Left lung (tissue), 10 donors: ENCODE data around the gene WDR44. TPM values are rescaled to one million over a fixed set of nuclear protein-coding genes. Genes with fewer than 3 reads are reported as not detected.
"Not testable (repeated sequence)": the region's sequence is repeated elsewhere in the genome, so short reads cannot be mapped to it uniquely, and the experiment has no call there.

Experiments
- ATAC-seq: fragments of 200-7000 bp; cut with Tn5 transposase; one replicate; pipeline ENCODE4 v1.9.1; 2020; ENCODE audit warnings: moderate library complexity
- DNase-seq, 4 donors: peaks; one replicate each; pipeline ENCODE4 v3.0.0-alpha.2; 2013 to 2020
- H3K27ac ChIP-seq, 2 donors: fragments of 200-600 bp; sonication (generic) in 1 of 2; one replicate each; pipeline versions ENCODE4 v1.5.0 to v1.8.0; 2020 to 2021
- H3K27me3 ChIP-seq, 2 donors: fragments of 200-600 bp; sonication (generic) in 1 of 2; one replicate each; pipeline versions ENCODE4 v1.5.0 to v1.8.0; 2020 to 2021
- H3K36me3 ChIP-seq, 2 donors: fragments of 200-600 bp; sonication (generic) in 1 of 2; one replicate each; pipeline versions ENCODE4 v1.5.0 to v1.8.0; 2020 to 2021
- H3K4me1 ChIP-seq, 2 donors: fragments of 200-600 bp; one replicate each; pipeline ENCODE4 v1.8.0; 2021
- H3K4me3 ChIP-seq, 2 donors: fragments of 200-600 bp; sonication (generic) in 1 of 2; one replicate each; pipeline versions ENCODE4 v1.5.0 to v1.8.0; 2020 to 2021; ENCODE audit warnings: mild to moderate bottlenecking in 1 of 2
- H3K9me3 ChIP-seq, 2 donors: fragments of 200-600 bp; sonication (generic) in 1 of 2; one replicate each; pipeline versions ENCODE4 v1.5.0 to v1.8.0; 2020 to 2021
- intact Hi-C, 2 donors: fragments of 100-400 bp; cut with DNase I; formaldehyde crosslinking; loops; one replicate each; pipeline versions ENCODE4 v1.11.2 to v1.14.2; 2022
- polyA plus RNA-seq, 6 donors: library from polyadenylated mRNA; unstranded; fragments of 120-200 nt; gene quantifications; one replicate each; pipeline ENCODE4 v1.2.1, GENCODE V29; 2013; ENCODE audit not compliant: insufficient read length in 6 of 6
- total RNA-seq, 2 donors: library from RNA; stranded (reverse); fragmentation: NEBNext Ultra II Directional; extraction: Animal tissue kit (Norgen Biotek cat#: 25700); gene quantifications; one replicate each; pipeline ENCODE4 v1.2.1, GENCODE V29; 2021
- TF ChIP-seq, protein P1 (sequence below), 2 donors: fragments of 200-600 bp; sonication (generic) in 1 of 2; IDR thresholded peaks; one replicate each; pipeline versions ENCODE4 v1.5.0 to v1.8.0; 2021; ENCODE audit warnings: antibody characterized with exemption in 2 of 2
- donor health status: DM: no; HTN: yes; CAD: no.
- donor health status: DM: no; HTN: no; CAD: no.

Gene WDR44
- total and polyA plus RNA-seq, 8 donors, result 12.0 to 16.3 (median 13.4) TPM

DNA sequence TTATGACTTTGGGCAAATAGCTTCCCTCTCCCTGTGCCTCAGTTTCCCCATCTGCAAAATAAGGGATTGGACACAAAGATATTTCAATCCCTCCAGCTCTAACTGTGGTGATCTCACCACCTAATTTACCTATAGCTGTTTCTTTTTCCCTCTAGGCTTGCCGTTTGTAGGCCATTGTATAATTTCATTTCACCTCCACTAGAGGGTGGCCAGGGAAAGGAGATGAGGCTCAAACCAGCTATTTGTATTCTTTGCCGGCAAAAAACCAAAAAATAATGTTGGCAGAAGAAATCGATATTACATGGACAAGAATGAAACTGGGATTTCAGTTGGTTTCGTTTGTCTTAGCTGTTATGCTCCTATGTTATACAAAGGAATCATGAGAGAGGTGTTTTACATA lies 113.6 kb downstream of the WDR44 start:
- Histone ChIP-seq H3K4me3 (no peak overlapping the region), H3K4me1 (no peaks in the 10 kb centered on the region), H3K9me3 (no peaks in the 10 kb centered on the region), H3K36me3 (no peaks in the 10 kb centered on the region), H3K27ac (no peak overlapping the region), H3K27me3 (no peaks in the 10 kb centered on the region)
- ATAC-seq (peak; percentile 65), DNase-seq (peak in 2 of 4 donors; percentile 18 to 43)
- TF ChIP-seq, protein P1, sequence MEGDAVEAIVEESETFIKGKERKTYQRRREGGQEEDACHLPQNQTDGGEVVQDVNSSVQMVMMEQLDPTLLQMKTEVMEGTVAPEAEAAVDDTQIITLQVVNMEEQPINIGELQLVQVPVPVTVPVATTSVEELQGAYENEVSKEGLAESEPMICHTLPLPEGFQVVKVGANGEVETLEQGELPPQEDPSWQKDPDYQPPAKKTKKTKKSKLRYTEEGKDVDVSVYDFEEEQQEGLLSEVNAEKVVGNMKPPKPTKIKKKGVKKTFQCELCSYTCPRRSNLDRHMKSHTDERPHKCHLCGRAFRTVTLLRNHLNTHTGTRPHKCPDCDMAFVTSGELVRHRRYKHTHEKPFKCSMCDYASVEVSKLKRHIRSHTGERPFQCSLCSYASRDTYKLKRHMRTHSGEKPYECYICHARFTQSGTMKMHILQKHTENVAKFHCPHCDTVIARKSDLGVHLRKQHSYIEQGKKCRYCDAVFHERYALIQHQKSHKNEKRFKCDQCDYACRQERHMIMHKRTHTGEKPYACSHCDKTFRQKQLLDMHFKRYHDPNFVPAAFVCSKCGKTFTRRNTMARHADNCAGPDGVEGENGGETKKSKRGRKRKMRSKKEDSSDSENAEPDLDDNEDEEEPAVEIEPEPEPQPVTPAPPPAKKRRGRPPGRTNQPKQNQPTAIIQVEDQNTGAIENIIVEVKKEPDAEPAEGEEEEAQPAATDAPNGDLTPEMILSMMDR (IDR thresholded peaks at IDR 0.05), result peak in 1 of 2 donors; percentile 34
- intact Hi-C loops, result loop anchor here in 1 of 2 donors (10.0 kb wide), 1 partner anchor 145 kb away; no protein-coding TSS in a partner anchor

DNA sequence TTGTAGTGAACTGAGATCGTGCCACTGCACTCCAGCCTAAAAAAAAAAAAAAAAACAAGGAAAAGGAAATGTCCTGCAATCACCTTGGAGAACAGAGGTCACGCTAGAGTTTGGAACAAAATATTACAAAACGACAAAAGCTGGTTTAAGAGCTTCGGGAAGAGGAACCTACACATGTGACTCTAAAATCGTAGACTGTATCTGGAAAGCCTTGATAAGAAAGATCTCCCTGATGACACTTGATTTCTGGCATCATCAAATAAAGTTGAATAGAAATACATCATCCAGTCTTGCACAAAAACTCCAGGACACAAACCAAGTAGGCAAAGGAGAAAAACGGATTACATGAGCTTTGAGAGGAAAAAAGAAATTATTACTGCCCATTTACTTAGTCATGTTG lies 118.6 kb downstream of the WDR44 start:
- DNase-seq (no peak), ATAC-seq (no peak)
- H3K27me3 ChIP-seq, result no peaks in the 10 kb centered on the region
- H3K27ac ChIP-seq, result no peak overlapping the region
- no peaks in the 10 kb centered on the region for H3K4me1 ChIP-seq
- H3K9me3 ChIP-seq, result no peaks in the 10 kb centered on the region
- TF ChIP-seq, protein P1 (IDR thresholded peaks at IDR 0.05), result no peak
- no peak overlapping the region for H3K4me3 ChIP-seq
- intact Hi-C loops, result no loop called here
- no peaks in the 10 kb centered on the region for H3K36me3 ChIP-seq

DNA sequence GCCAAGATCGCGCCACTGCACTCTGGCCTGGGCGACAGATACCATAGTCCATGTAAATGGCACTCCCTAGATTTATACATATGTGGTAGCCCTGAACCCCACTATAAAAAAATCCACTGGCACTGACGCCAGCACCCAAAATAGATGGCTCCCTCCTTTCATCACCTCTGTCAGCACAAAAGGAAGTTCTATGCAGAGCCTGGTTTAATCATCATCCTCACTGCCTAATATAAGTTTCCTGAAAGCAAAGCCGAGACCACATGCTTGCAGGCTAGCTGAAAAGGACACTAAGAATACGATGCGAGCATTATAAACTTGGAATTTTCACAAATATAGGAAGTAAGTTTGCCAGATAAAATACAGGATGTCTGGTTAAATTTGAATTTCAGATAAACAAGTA lies 122.2 kb downstream of the WDR44 start:
- no peaks in the 10 kb centered on the region for H3K4me1 ChIP-seq
- TF ChIP-seq, protein P1 (IDR thresholded peaks at IDR 0.05), result no peak
- ATAC-seq (no peak), DNase-seq (no peak)
- no peaks in the 10 kb centered on the region for H3K36me3 ChIP-seq
- no peak overlapping the region for H3K4me3 ChIP-seq
- H3K9me3 ChIP-seq, result peaks cover 0 to 8% of the 10 kb centered on the region in 2 donors
- intact Hi-C loops, result no loop called here
- H3K27me3 ChIP-seq, result no peaks in the 10 kb centered on the region
- H3K27ac ChIP-seq, result no peak overlapping the region

DNA sequence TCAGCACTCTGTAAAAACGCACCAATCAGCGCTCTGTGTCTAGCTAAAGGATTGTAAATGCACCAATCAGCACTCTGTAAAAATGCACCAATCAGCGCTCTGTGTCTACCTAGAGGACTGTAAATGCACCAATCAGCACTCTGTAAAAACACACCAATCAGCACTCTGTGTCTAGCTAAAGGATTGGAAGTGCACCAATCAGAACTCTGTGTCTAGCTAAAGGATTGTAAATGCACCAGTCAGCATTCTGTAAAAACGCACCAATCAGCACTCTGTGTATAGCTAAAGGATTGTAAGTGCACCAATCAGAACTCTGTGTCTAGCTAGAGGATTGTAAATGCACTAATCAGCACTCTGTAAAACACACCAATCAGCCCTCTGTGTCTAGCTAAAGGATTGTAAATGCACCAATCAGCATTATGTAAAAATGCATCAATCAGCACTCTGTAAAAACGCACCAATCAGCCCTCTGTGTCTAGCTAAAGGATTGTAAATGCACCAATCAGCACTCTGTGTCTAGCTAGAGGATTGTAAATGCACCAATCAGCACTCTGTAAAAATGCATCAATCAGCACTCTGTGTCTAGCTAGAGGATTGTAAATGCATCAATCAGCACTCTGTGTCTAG lies 124.9 kb downstream of the WDR44 start:
- H3K4me1 ChIP-seq, H3K27me3 ChIP-seq, intact Hi-C loops, ATAC-seq, H3K27ac ChIP-seq, H3K4me3 ChIP-seq, H3K9me3 ChIP-seq, DNase-seq, H3K36me3 ChIP-seq: not testable (repeated sequence)

DNA sequence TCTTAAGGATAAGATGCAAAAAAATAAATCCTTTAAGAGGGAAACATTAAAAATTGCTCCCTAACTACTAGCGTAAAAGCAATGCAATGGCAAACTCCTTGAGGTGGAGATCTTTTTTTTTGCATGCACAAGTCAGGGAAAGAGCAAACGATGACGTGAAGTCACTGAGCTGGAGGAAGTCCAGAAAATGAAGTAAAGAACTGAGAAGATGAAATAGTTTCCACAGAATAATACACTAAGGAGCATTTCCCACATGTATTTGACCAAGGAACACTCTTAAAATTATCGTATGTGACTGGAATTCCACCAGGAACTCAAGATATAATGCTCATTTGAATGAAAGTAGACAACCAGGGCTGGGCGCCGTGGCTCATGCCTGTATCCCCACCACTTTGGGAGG lies 128.7 kb downstream of the WDR44 start:
- ATAC-seq, result no peak
- Histone ChIP-seq H3K4me1 (no peaks in the 10 kb centered on the region), H3K36me3 (no peaks in the 10 kb centered on the region), H3K4me3 (no peak overlapping the region), H3K27me3 (no peaks in the 10 kb centered on the region), H3K9me3 (peaks cover 0 to 8% of the 10 kb centered on the region in 2 donors), H3K27ac (no peak overlapping the region)
- TF ChIP-seq, protein P1 (IDR thresholded peaks at IDR 0.05), result no peak
- no peak for DNase-seq
- intact Hi-C loops, result no loop called here

DNA sequence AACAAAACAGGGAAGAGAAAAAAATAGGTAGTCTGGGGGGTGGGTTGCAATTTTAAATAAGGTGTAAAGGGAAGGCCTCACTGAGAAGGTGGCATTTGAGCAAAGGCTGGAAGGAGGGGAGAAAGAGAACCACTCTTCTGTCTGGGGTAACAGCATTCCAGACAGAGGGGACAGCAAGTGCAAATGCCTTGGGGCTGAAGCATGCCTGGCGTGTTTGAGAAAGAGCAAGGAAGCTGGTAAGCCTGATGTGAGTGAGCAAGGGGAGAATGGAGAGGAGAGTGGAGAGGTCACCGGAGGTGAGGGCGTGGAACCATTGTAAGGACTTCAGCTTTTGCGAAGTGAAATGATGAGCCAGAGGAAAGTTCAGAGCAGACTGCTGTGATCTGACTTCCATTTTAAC lies 130.0 kb downstream of the WDR44 start:
- DNase-seq (no peak), ATAC-seq (no peak)
- no peaks in the 10 kb centered on the region for H3K36me3 ChIP-seq
- no peaks in the 10 kb centered on the region for H3K27me3 ChIP-seq
- H3K27ac ChIP-seq, result no peak overlapping the region
- peaks cover 0 to 2% of the 10 kb centered on the region in 2 donors for H3K9me3 ChIP-seq
- TF ChIP-seq, protein P1 (IDR thresholded peaks at IDR 0.05), result no peak
- intact Hi-C loops, result no loop called here
- no peaks in the 10 kb centered on the region for H3K4me1 ChIP-seq
- no peak overlapping the region for H3K4me3 ChIP-seq
